ENCODE measurements around the gene CIPC.
A peak's percentile ranks its signal among the peaks of the same experiment; 100 is the strongest.

CIPC gene

GRCh38 chr14:77071938-77072388 is 26.1 kb upstream of the CIPC start:
- DNase-seq: peak; percentile 30

GRCh38 chr14:77074969-77075368 is 23.1 kb upstream of the CIPC start:
- no peak for DNase-seq

GRCh38 chr14:77076113-77076631 is 21.9 kb upstream of the CIPC start:
- DNase-seq: no peak

- DNase-seq: no peak
Measured at GRCh38 chr14:77077040-77077439, 21.0 kb upstream of the CIPC start.

GRCh38 chr14:77082356-77082755 is 15.7 kb upstream of the CIPC start:
- no peak for DNase-seq

- no peak for DNase-seq
Measured at GRCh38 chr14:77083082-77083481, 15.0 kb upstream of the CIPC start.

- DNase-seq: no peak
Measured at GRCh38 chr14:77084985-77085384, 13.1 kb upstream of the CIPC start.

GRCh38 chr14:77085538-77085937 is 12.5 kb upstream of the CIPC start:
- DNase-seq: no peak

GRCh38 chr14:77086017-77086727 is 11.9 kb upstream of the CIPC start:
- peak; percentile 40 for DNase-seq

GRCh38 chr14:77086951-77087350 is 11.1 kb upstream of the CIPC start:
- no peak for DNase-seq

GRCh38 chr14:77087631-77088030 is 10.4 kb upstream of the CIPC start:
- DNase-seq: no peak

- no peak for DNase-seq
Measured at GRCh38 chr14:77088219-77088618, 9.8 kb upstream of the CIPC start.

- no peak for DNase-seq
Measured at GRCh38 chr14:77088645-77089044, 9.4 kb upstream of the CIPC start.

- no peak for DNase-seq
Measured at GRCh38 chr14:77091518-77091917, 6.5 kb upstream of the CIPC start.

- no peak for DNase-seq
Measured at GRCh38 chr14:77092676-77093075, 5.4 kb upstream of the CIPC start.

GRCh38 chr14:77094672-77095284 is 3.3 kb upstream of the CIPC start:
- peak; percentile 66 for DNase-seq

GRCh38 chr14:77097006-77097699 is 905 bp upstream of the CIPC start:
- peak; percentile 11 for DNase-seq

GRCh38 chr14:77098529-77099353 is 683 bp downstream of the CIPC start:
- no peak for DNase-seq

- DNase-seq: peak; percentile 78
Measured at GRCh38 chr14:77099425-77100167, 1.5 kb downstream of the CIPC start.

GRCh38 chr14:77100961-77101360 is 2.9 kb downstream of the CIPC start:
- no peak for DNase-seq

GRCh38 chr14:77102154-77102553 is 4.1 kb downstream of the CIPC start:
- no peak for DNase-seq

GRCh38 chr14:77103475-77103874 is 5.4 kb downstream of the CIPC start:
- DNase-seq: no peak
